ENCODE measurements around the gene C6.

GRCh38 chr5:41154491-41154890 lies 58.8 kb downstream of the C6 start:
- TF ChIP-seq CTCF (IDR thresholded peaks at IDR 0.05; ENCODE audit: insufficient read depth, low read length, poor library complexity, severe bottlenecking) (no peak), EZH2phosphoT487 (conservative IDR thresholded peaks at IDR 0.05; ENCODE audit: low read length) (no peak)
